A673 (cell line): ENCODE measurements around the gene CCAR1. TPM values are rescaled to one million over a fixed set of nuclear protein-coding genes. Genes with fewer than 3 reads are reported as not detected.

Experiments
- Bru-seq: library from RNA; stranded (reverse); fragments of 400-500 nt; gene quantifications from one replicate; lab custom pipeline; 2021; lab: Mats Ljungman, UMichigan
- BruChase-seq, 2 experiments: library from RNA; stranded (reverse); fragments of 400-500 nt; gene quantifications; one replicate each; lab custom pipeline; 2021; lab: Mats Ljungman, UMichigan
- BruUV-seq: library from RNA; stranded (reverse); fragments of 400-500 nt; replicated peaks from 2 replicates; lab custom pipeline; 2021; lab: Mats Ljungman, UMichigan
- CTCF ChIA-PET: fragments of 300-600 bp; sonication (Branson Sonifier 250); formaldehyde crosslinking; loops from one replicate; lab custom pipeline; 2022; ENCODE audit warnings: antibody characterized with exemption; lab: Charles Lee
- POLR2A ChIA-PET: fragments of 300-600 bp; sonication (Branson Sonifier 250); formaldehyde crosslinking; loops from one replicate; lab custom pipeline; 2022; ENCODE audit warnings: antibody characterized with exemption; ENCODE audit not compliant: low non-redundant PET; lab: Charles Lee
- DNase-seq: peaks from one replicate; pipeline ENCODE4 v3.0.0-alpha.2; 2015; ENCODE audit warnings: low spot score
- H3K27ac ChIP-seq: fragments of 200-600 bp; sonication (generic); 2 replicates; pipeline ENCODE4 v1.5.1; 2016; ENCODE audit warnings: mixed run types, low read depth, mild to moderate bottlenecking, mixed read lengths, antibody characterized with exemption, low read length; ENCODE audit not compliant: poor library complexity, severe bottlenecking
- H3K27me3 ChIP-seq: fragments of 200-600 bp; sonication (generic); replicated peaks from 2 replicates; pipeline ENCODE4 v1.6.1; 2017; ENCODE audit warnings: mixed run types, low read depth, mild to moderate bottlenecking, mixed read lengths, antibody characterized with exemption, low read length; ENCODE audit not compliant: insufficient read depth, poor library complexity
- H3K36me3 ChIP-seq: fragments of 200-600 bp; sonication (generic); 2 replicates; pipeline ENCODE4 v1.6.1; 2016; ENCODE audit warnings: mixed run types, mild to moderate bottlenecking, mixed read lengths, antibody characterized with exemption, low read length; ENCODE audit not compliant: insufficient read depth, poor library complexity, severe bottlenecking
- H3K4me1 ChIP-seq: fragments of 200-600 bp; sonication (generic); 2 replicates; pipeline ENCODE4 v1.6.1; 2017; ENCODE audit warnings: mixed run types, mild to moderate bottlenecking, mixed read lengths, antibody characterized with exemption, low read length; ENCODE audit not compliant: insufficient read depth, poor library complexity, severe bottlenecking
- H3K4me3 ChIP-seq: fragments of 200-600 bp; sonication (generic); 2 replicates; pipeline ENCODE4 v1.5.1; 2016; ENCODE audit warnings: low read depth, mixed run types, mild to moderate bottlenecking, mixed read lengths, low read length; ENCODE audit not compliant: poor library complexity, severe bottlenecking
- H3K9me3 ChIP-seq: fragments of 200-600 bp; sonication (generic); 2 replicates; pipeline ENCODE4 v1.6.1; 2016; ENCODE audit warnings: mixed run types, low read depth, mild to moderate bottlenecking, mixed read lengths, antibody characterized with exemption, low read length; ENCODE audit not compliant: poor library complexity, severe bottlenecking
- CTCF ChIP-seq: fragments of 300-800, 200-600 bp; sonication (generic); conservative IDR thresholded peaks from 2 replicates; pipeline ENCODE4 v1.5.1; 2017; ENCODE audit warnings: low read depth, mild to moderate bottlenecking, antibody characterized with exemption, low read length, moderate library complexity, mixed read lengths
- EZH2 ChIP-seq: fragments of 200-600 bp; sonication (generic); IDR thresholded peaks from 2 replicates; pipeline ENCODE4 v1.6.1; 2017; ENCODE audit warnings: borderline replicate concordance, low read depth, mild to moderate bottlenecking, mixed read lengths, antibody characterized with exemption, low read length; ENCODE audit not compliant: poor library complexity, severe bottlenecking
- intact Hi-C: fragments of 100-400 bp; cut with micrococcal nuclease; formaldehyde crosslinking; loops from one replicate; pipeline ENCODE4 v1.10.0; 2022; ENCODE audit not compliant: unreplicated experiment
- long read RNA-seq: library from polyadenylated mRNA; stranded (forward); transcript quantifications from one replicate; pipeline ENCODE4 v2.0.0, GENCODE V29; 2022
- total RNA-seq: library from RNA; stranded (reverse); gene quantifications from 2 replicates; pipeline ENCODE4 v1.2.3, GENCODE V29; 2021

CCAR1 gene
- 126 and 141 TPM in 2 replicates for total RNA-seq
- Bru-seq, nascent RNA: percentile 93 among the genes with signal in this experiment
- percentile 94 among the genes with signal in this experiment for BruChase-seq, experiment 1, labeled RNA remaining after a 2-hour chase
- percentile 96 among the genes with signal in this experiment for BruChase-seq, experiment 2, labeled RNA remaining after a 6-hour chase
- long read RNA-seq, full-length matches to known transcripts: 97 of 196 reads
- long read RNA-seq, partial matches to known transcripts: 46 of 196 reads
- long read RNA-seq, other reads (novel, unspliced or antisense): 53 of 196 reads

- peaks cover 27% of the 10 kb centered on the region for H3K36me3 ChIP-seq
- peak within 1 kb of the TSS; percentile 94 for H3K4me3 ChIP-seq
- peak within 1 kb of the TSS; percentile 92 for H3K27ac ChIP-seq
- POLR2A ChIA-PET: interaction anchor here (0.6 kb wide), 1 partner anchor 374 kb away, joined by 3 read pairs; no protein-coding TSS in a partner anchor
- no peaks in the 10 kb centered on the region for H3K27me3 ChIP-seq
- CTCF ChIA-PET: no interaction called here
- no peak for TF ChIP-seq CTCF
- TF ChIP-seq EZH2: no peak
- peak; percentile 100 for DNase-seq
- no peaks in the 10 kb centered on the region for H3K4me1 ChIP-seq
- BruUV-seq: no TSS peak
- H3K9me3 ChIP-seq: no peaks in the 10 kb centered on the region
- intact Hi-C loops: loop anchor here (5.0 kb wide), 1 partner anchor 159 kb away; the partner anchor contains the start of gene TET1
Observed at GRCh38 chr10:68720793-68721672, at the start of gene CCAR1. TSS of gene CCAR1 (plus strand) at chr10:68721239. CDS start at chr10:68722505, 1,266 bp downstream.

- ChIA-PET POLR2A (no interaction called here), CTCF (no interaction called here)
- Histone ChIP-seq H3K27ac (no peak overlapping the region), H3K27me3 (no peaks in the 10 kb centered on the region), H3K36me3 (peaks cover 49% of the 10 kb centered on the region), H3K4me1 (no peaks in the 10 kb centered on the region), H3K9me3 (no peaks in the 10 kb centered on the region), H3K4me3 (no peak overlapping the region)
- intact Hi-C loops: no loop called here
- no peak for TF ChIP-seq CTCF
- no peak for TF ChIP-seq EZH2
- no peak for DNase-seq
- no TSS peak for BruUV-seq
Observed at GRCh38 chr10:68684413-68684812, 36.6 kb upstream of the CCAR1 start.

- Histone ChIP-seq H3K36me3 (peaks cover 12% of the 10 kb centered on the region), H3K27me3 (no peaks in the 10 kb centered on the region), H3K4me1 (peaks cover 5% of the 10 kb centered on the region), H3K9me3 (no peaks in the 10 kb centered on the region), H3K27ac (no peak overlapping the region), H3K4me3 (no peak overlapping the region)
- intact Hi-C loops: no loop called here
- POLR2A ChIA-PET: interaction anchor here (0.7 kb wide), 1 partner anchor 44 kb away, joined by 3 read pairs; no protein-coding TSS in a partner anchor
- DNase-seq: no peak
- CTCF ChIA-PET: interaction anchor here (1.2 kb wide), 1 partner anchor 145 kb away, joined by 4 read pairs; no protein-coding TSS in a partner anchor
- BruUV-seq: no TSS peak
- TF ChIP-seq CTCF (no peak), EZH2 (no peak)
Observed at GRCh38 chr10:68696018-68696417, 25.0 kb upstream of the CCAR1 start.
